Erythroblast (primary cell): Measurements from ENCODE around the gene HIVEP1.

Experiments
- GATA1 ChIP-seq: IDR thresholded peaks from 2 replicates; pipeline ENCODE4 v1.6.1; 2011; ENCODE audit warnings: low read depth, mild to moderate bottlenecking, control low read depth, low read length, moderate library complexity
- POLR2A ChIP-seq: IDR thresholded peaks from 2 replicates; pipeline ENCODE4 v1.6.1; 2011; ENCODE audit warnings: mild to moderate bottlenecking, low read length

- no peak for TF ChIP-seq POLR2A
- no peak for TF ChIP-seq GATA1
Observed at GRCh38 chr6:12170351-12171092, 158.4 kb downstream of the HIVEP1 start.
